Stomach smooth muscle (tissue), 2 donors: Measurements from ENCODE around the gene TEP1.
A peak's percentile ranks its signal among the peaks of the same experiment; 100 is the strongest.
"Not testable (repeated sequence)": the region's sequence is repeated elsewhere in the genome, so short reads cannot be mapped to it uniquely, and the experiment has no call there.

Source experiments
- H3K27ac ChIP-seq: one replicate; pipeline ENCODE4 v1.7.0; 2013; ENCODE audit warnings: mild to moderate bottlenecking, low read length, inconsistent platforms
- H3K27me3 ChIP-seq, 2 donors: one replicate each; pipeline ENCODE4 v1.7.0; 2013; ENCODE audit warnings: low read length in 2 of 2; ENCODE audit not compliant: insufficient read depth in 2 of 2, control insufficient read depth in 1 of 2
- H3K36me3 ChIP-seq, 2 donors: one replicate each; pipeline ENCODE4 v1.7.0; 2013; ENCODE audit warnings: low read length in 2 of 2; ENCODE audit not compliant: control insufficient read depth in 2 of 2, insufficient read depth in 2 of 2
- H3K4me1 ChIP-seq: one replicate; pipeline ENCODE4 v1.7.0; 2013; ENCODE audit warnings: low read length; ENCODE audit not compliant: control insufficient read depth, insufficient read depth
- H3K4me3 ChIP-seq, 2 donors: one replicate each; pipeline ENCODE4 v1.7.0; 2013; ENCODE audit warnings: low read length in 2 of 2
- H3K9ac ChIP-seq, 2 donors: one replicate each; pipeline ENCODE4 v1.7.0; 2013; ENCODE audit warnings: low read length in 2 of 2, mild to moderate bottlenecking in 1 of 2
- H3K9me3 ChIP-seq, 2 donors: one replicate each; pipeline ENCODE4 v1.7.0; 2013; ENCODE audit warnings: low read length in 2 of 2; ENCODE audit not compliant: control insufficient read depth in 2 of 2
- donor health status: healthy.
- donor health status: Pancreatic carcinoma.

The TEP1 gene

GRCh38 chr14:20372796-20373195 lies 40.5 kb downstream of the TEP1 start:
- Histone ChIP-seq H3K9ac (no peak overlapping the region), H3K27ac (no peak overlapping the region), H3K36me3 (peaks cover 68 to 75% of the 10 kb centered on the region in 2 donors), H3K27me3 (no peaks in the 10 kb centered on the region), H3K9me3 (no peaks in the 10 kb centered on the region), H3K4me1 (no peaks in the 10 kb centered on the region), H3K4me3 (no peak overlapping the region)

- Histone ChIP-seq H3K9me3 (no peaks in the 10 kb centered on the region), H3K4me1 (no peaks in the 10 kb centered on the region), H3K36me3 (peaks cover 32% of the 10 kb centered on the region in 2 donors), H3K27me3 (no peaks in the 10 kb centered on the region), H3K9ac (no peak overlapping the region), H3K27ac (no peak overlapping the region), H3K4me3 (no peak overlapping the region)
Measured at GRCh38 chr14:20365928-20366327, 47.4 kb downstream of the TEP1 start.

GRCh38 chr14:20358474-20358873 lies 54.8 kb downstream of the TEP1 start:
- peaks cover 38 to 49% of the 10 kb centered on the region in 2 donors for H3K36me3 ChIP-seq
- H3K4me3 ChIP-seq, H3K27me3 ChIP-seq, H3K4me1 ChIP-seq, H3K9me3 ChIP-seq, H3K27ac ChIP-seq, H3K9ac ChIP-seq: not testable (repeated sequence)

GRCh38 chr14:20356422-20356821 lies 56.9 kb downstream of the TEP1 start:
- Histone ChIP-seq H3K4me1 (no peaks in the 10 kb centered on the region), H3K9me3 (no peaks in the 10 kb centered on the region), H3K9ac (no peak overlapping the region), H3K27me3 (no peaks in the 10 kb centered on the region), H3K4me3 (no peak overlapping the region), H3K27ac (no peak overlapping the region), H3K36me3 (peaks cover 44 to 51% of the 10 kb centered on the region in 2 donors)

- H3K27ac ChIP-seq: no peak overlapping the region
- H3K9me3 ChIP-seq: no peaks in the 10 kb centered on the region
- H3K27me3 ChIP-seq: no peaks in the 10 kb centered on the region
- H3K9ac ChIP-seq: no peak overlapping the region
- H3K4me3 ChIP-seq: no peak overlapping the region
- H3K36me3 ChIP-seq: peaks cover 39 to 40% of the 10 kb centered on the region in 2 donors
- H3K4me1 ChIP-seq: no peaks in the 10 kb centered on the region
Measured at GRCh38 chr14:20350860-20351259, 62.4 kb downstream of the TEP1 start.

- Histone ChIP-seq H3K9me3 (no peaks in the 10 kb centered on the region), H3K27ac (no peak overlapping the region), H3K27me3 (no peaks in the 10 kb centered on the region), H3K36me3 (peaks cover 40 to 42% of the 10 kb centered on the region in 2 donors), H3K9ac (no peak overlapping the region), H3K4me1 (no peaks in the 10 kb centered on the region), H3K4me3 (no peak overlapping the region)
Measured at GRCh38 chr14:20350282-20350681, 63.0 kb downstream of the TEP1 start.

- Histone ChIP-seq H3K27me3 (no peaks in the 10 kb centered on the region), H3K4me1 (no peaks in the 10 kb centered on the region), H3K27ac (no peak overlapping the region), H3K9ac (no peak overlapping the region), H3K4me3 (no peak overlapping the region), H3K36me3 (peaks cover 29 to 30% of the 10 kb centered on the region in 2 donors), H3K9me3 (no peaks in the 10 kb centered on the region)
Measured at GRCh38 chr14:20347747-20348146, 65.6 kb downstream of the TEP1 start.

GRCh38 chr14:20346713-20347112 lies 66.6 kb downstream of the TEP1 start:
- Histone ChIP-seq H3K4me1 (no peaks in the 10 kb centered on the region), H3K36me3 (peaks cover 24 to 29% of the 10 kb centered on the region in 2 donors), H3K4me3 (no peak overlapping the region), H3K9me3 (no peaks in the 10 kb centered on the region), H3K27ac (no peak overlapping the region), H3K27me3 (no peaks in the 10 kb centered on the region), H3K9ac (no peak overlapping the region)

- Histone ChIP-seq H3K4me3 (no peak overlapping the region), H3K27ac (no peak overlapping the region), H3K9me3 (no peaks in the 10 kb centered on the region), H3K9ac (no peak overlapping the region), H3K27me3 (no peaks in the 10 kb centered on the region), H3K4me1 (no peaks in the 10 kb centered on the region), H3K36me3 (peaks cover 18 to 26% of the 10 kb centered on the region in 2 donors)
Measured at GRCh38 chr14:20345366-20345765, 67.9 kb downstream of the TEP1 start.

- H3K9me3 ChIP-seq: no peaks in the 10 kb centered on the region
- H3K9ac ChIP-seq: peak overlapping the region; percentile 98 to 99
- H3K4me3 ChIP-seq: peak overlapping the region; percentile 90 to 98
- peaks cover 10 to 20% of the 10 kb centered on the region in 2 donors for H3K36me3 ChIP-seq
- no peaks in the 10 kb centered on the region for H3K27me3 ChIP-seq
- H3K4me1 ChIP-seq: no peaks in the 10 kb centered on the region
- H3K27ac ChIP-seq: peak overlapping the region; percentile 90
Measured at GRCh38 chr14:20343862-20344220, 69.5 kb downstream of the TEP1 start.

GRCh38 chr14:20343092-20343861 lies 70.0 kb downstream of the TEP1 start, which contains the start of gene PARP2:
Gene PARP2, plus strand, starts transcription at chr14:20343635. Its CDS starts 7 bp downstream, at chr14:20343642.
- H3K27ac ChIP-seq: peak within 1 kb of the TSS; percentile 90
- H3K36me3 ChIP-seq: peaks cover 10 to 18% of the 10 kb centered on the region in 2 donors

More at GRCh38 chr14:20343092-20343861, 70.0 kb downstream of the TEP1 start, which contains the start of gene PARP2:
- Histone ChIP-seq H3K4me1 (no peaks in the 10 kb centered on the region), H3K9me3 (no peaks in the 10 kb centered on the region), H3K9ac (peak within 1 kb of the TSS; percentile 98 to 99), H3K27me3 (no peaks in the 10 kb centered on the region), H3K4me3 (peak within 1 kb of the TSS; percentile 90 to 98)
